ENCODE data around the gene CAPSL.

- TF ChIP-seq CTCF (IDR thresholded peaks at IDR 0.05) (no peak), POLR2AphosphoS5 (IDR thresholded peaks at IDR 0.05; ENCODE audit: insufficient read depth in 1 of 2, low read depth in 1 of 2) (no peak)
Observed at GRCh38 chr5:35987776-35988175, 49.4 kb upstream of the CAPSL start.
